Panc1 (cell line): ENCODE data around the gene WFIKKN1. TPM values are rescaled to one million over a fixed set of nuclear protein-coding genes. Genes with fewer than 3 reads are reported as not detected.

Experiments used
- ATAC-seq: fragments of 200-7000 bp; cut with Tn5 transposase; 2 replicates; pipeline ENCODE4 v1.9.1; 2020; ENCODE audit warnings: mild to moderate bottlenecking, moderate library complexity
- BruUV-seq: library from RNA; stranded (reverse); fragments of 400-500 nt; replicated peaks from 2 replicates; lab custom pipeline; 2021; lab: Mats Ljungman, UMichigan
- CTCF ChIA-PET: fragments of 300-600 bp; sonication (Branson Sonifier 250); formaldehyde crosslinking; loops from one replicate; lab custom pipeline; 2022; ENCODE audit warnings: antibody characterized with exemption; lab: Charles Lee
- POLR2A ChIA-PET: fragments of 300-600 bp; sonication (Branson Sonifier 250); formaldehyde crosslinking; loops from one replicate; lab custom pipeline; 2022; ENCODE audit warnings: antibody characterized with exemption; lab: Charles Lee
- DNase-seq: peaks from one replicate; pipeline ENCODE4 v3.0.0-alpha.2; 2010; ENCODE audit warnings: low read depth, low spot score
- H3K27ac ChIP-seq: 2 replicates; pipeline ENCODE4 v1.5.1; 2011; ENCODE audit warnings: mild to moderate bottlenecking, low read length, inconsistent platforms
- H3K27me3 ChIP-seq: fragments of 200-500 bp; sonication (Bioruptor generic); 2 replicates; pipeline ENCODE4 v1.6.0; 2014; ENCODE audit warnings: low read length, inconsistent platforms; ENCODE audit not compliant: control insufficient read depth, insufficient read depth
- H3K36me3 ChIP-seq: fragments of 200-500 bp; sonication (Bioruptor generic); 2 replicates; pipeline ENCODE4 v1.5.1; 2014; ENCODE audit warnings: inconsistent platforms, mild to moderate bottlenecking, low read length, moderate library complexity; ENCODE audit not compliant: control insufficient read depth, insufficient read depth
- H3K4me1 ChIP-seq: 2 replicates; pipeline ENCODE4 v1.5.1; 2011; ENCODE audit warnings: inconsistent platforms, mild to moderate bottlenecking, low read length, moderate library complexity; ENCODE audit not compliant: control insufficient read depth, insufficient read depth
- H3K4me3 ChIP-seq, 2 experiments: 2 replicates each; pipeline ENCODE4 v1.5.1; 2011 to 2012; ENCODE audit warnings: low read depth in 2 of 2, low read length in 2 of 2, mild to moderate bottlenecking in 2 of 2, inconsistent platforms in 1 of 2, moderate library complexity in 1 of 2
- H3K9me3 ChIP-seq: fragments of 200-500 bp; sonication (Bioruptor generic); 2 replicates; pipeline ENCODE4 v1.5.1; 2014; ENCODE audit warnings: low read depth, mild to moderate bottlenecking, inconsistent platforms, low read length, moderate library complexity; ENCODE audit not compliant: control insufficient read depth, insufficient read depth
- CTCF ChIP-seq: fragments of 450-650 bp; IDR thresholded peaks from 2 replicates; pipeline ENCODE4 v1.5.1; 2017; ENCODE audit warnings: mild to moderate bottlenecking
- POLR2AphosphoS5 ChIP-seq: IDR thresholded peaks from 2 replicates; pipeline ENCODE4 v1.6.1; 2012; ENCODE audit warnings: mild to moderate bottlenecking, low read depth, low read length, moderate library complexity
- REST ChIP-seq, 2 experiments: IDR thresholded peaks; 2 replicates each; pipeline ENCODE4 v1.6.1; 2011 to 2012; ENCODE audit warnings: low read depth in 2 of 2, control low read depth in 1 of 2, low read length in 1 of 2, mild to moderate bottlenecking in 1 of 2, moderate library complexity in 1 of 2; ENCODE audit not compliant: insufficient read depth in 1 of 2
- SIN3A ChIP-seq: IDR thresholded peaks from 2 replicates; pipeline ENCODE4 v1.6.1; 2012; ENCODE audit warnings: low read depth, mild to moderate bottlenecking, low read length, moderate library complexity, borderline replicate concordance; ENCODE audit not compliant: insufficient read depth
- TCF7L2 ChIP-seq: IDR thresholded peaks from 2 replicates; pipeline ENCODE4 v1.6.1; 2011; ENCODE audit warnings: mild to moderate bottlenecking, low read depth, low read length, inconsistent platforms
- in situ Hi-C: cut with HindIII; loops from 2 replicates; pipeline ENCODE4 v1.10.0; 2016; ENCODE audit warnings: low sequenced_read_pairs, low pct_unique_long_range_greater_than_20kb
- intact Hi-C: fragments of 100-400 bp; cut with micrococcal nuclease; formaldehyde crosslinking; loops from one replicate; pipeline ENCODE4 v1.10.0; 2022; ENCODE audit not compliant: unreplicated experiment
- total RNA-seq: library from RNA; stranded (reverse); gene quantifications from one replicate; pipeline ENCODE4 v1.2.1, GENCODE V29; 2021; ENCODE audit not compliant: unreplicated experiment

The WFIKKN1 gene
- total RNA-seq, 1 experiment from 2014 or later = 2.0 TPM

DNA sequence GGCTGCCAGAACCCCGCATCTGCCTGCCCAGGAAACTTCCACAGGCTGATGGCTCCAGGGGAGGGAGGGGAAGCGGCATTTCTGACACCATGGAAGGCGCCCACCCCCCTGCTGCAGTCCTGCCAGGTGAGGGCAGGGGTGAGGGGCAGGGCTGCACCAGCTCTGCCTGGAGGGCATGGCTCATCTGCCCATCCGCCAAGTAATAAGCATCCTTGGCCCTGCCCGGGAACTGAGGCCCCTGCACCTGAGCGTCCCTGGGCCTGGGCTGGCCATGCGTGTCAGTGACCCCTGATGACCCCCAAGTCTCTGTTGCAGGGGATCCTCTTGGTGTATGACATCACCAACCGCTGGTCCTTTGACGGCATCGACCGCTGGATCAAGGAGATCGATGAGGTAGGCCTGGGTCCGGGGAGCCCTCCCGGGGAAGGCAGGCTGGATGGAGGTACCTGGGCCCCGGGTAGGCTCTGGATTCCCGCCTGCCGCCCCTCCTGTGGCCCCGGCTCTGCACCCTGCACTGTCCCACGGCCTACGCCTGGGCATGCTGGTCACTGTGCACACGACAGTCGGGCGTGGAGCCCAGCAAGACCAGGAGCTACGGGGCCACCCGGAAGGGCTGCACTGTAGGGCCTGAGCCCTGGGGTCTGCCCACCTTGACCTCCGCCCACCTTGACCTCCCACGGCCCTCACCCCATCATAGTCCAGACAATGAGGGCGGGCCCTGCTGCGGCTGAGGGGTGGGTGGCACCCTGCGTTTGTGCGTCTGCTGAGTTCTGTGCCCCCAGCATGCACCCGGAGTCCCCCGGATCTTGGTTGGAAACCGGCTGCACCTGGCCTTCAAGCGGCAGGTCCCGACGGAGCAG, 5.4 kb upstream of the WFIKKN1 start:
- TF ChIP-seq TCF7L2 (no peak), POLR2AphosphoS5 (no peak), REST (IDR thresholded peaks at IDR 0.05; ENCODE audit: insufficient read depth in 1 of 2, low read depth in 2 of 2, low read length in 1 of 2) (no peak), CTCF (no peak), SIN3A (no peak)
- in situ Hi-C loops = no loop called here
- Histone ChIP-seq H3K4me1 (peaks cover 75% of the 10 kb centered on the region), H3K9me3 (no peaks in the 10 kb centered on the region), H3K36me3 (no peaks in the 10 kb centered on the region), H3K27ac (no peak overlapping the region), H3K27me3 (no peaks in the 10 kb centered on the region), H3K4me3 (no peak overlapping the region)
- ATAC-seq = no peak
- no TSS peak for BruUV-seq
- ChIA-PET CTCF (no interaction called here), POLR2A (no interaction called here)
- no peak for DNase-seq
- intact Hi-C loops = no loop called here

- POLR2A ChIA-PET = no interaction called here
- no peak overlapping the region; a peak in 1 of 4 replicates for H3K4me3 ChIP-seq
Measured at GRCh38 chr16:625977-626765, 4.6 kb upstream of the WFIKKN1 start.

More at GRCh38 chr16:625977-626765, 4.6 kb upstream of the WFIKKN1 start:
- intact Hi-C loops = no loop called here
- Histone ChIP-seq H3K27me3 (no peaks in the 10 kb centered on the region), H3K27ac (no peak overlapping the region; the same call in 1 of the 2 replicates), H3K9me3 (no peaks in the 10 kb centered on the region), H3K36me3 (no peaks in the 10 kb centered on the region), H3K4me1 (peaks cover 78% of the 10 kb centered on the region)
- CTCF ChIA-PET = no interaction called here
- DNase-seq (no peak), ATAC-seq (no peak)
- in situ Hi-C loops = no loop called here
- TF ChIP-seq POLR2AphosphoS5 (no peak), TCF7L2 (no peak)
- no TSS peak for BruUV-seq
